Thyroid gland (tissue), 4 donors: ENCODE results near the gene KRTAP20-2. TPM values are rescaled to one million over a fixed set of nuclear protein-coding genes. Genes with fewer than 3 reads are reported as not detected.

Source experiments
- DNase-seq, 2 donors: peaks; one replicate each; pipeline ENCODE4 v3.0.0-alpha.2; 2019
- H3K27ac ChIP-seq, 3 donors: fragments of 200-600 bp; sonication (generic); 1 replicate in 2 of 3; 2 replicates in 1 of 3; pipeline ENCODE4 v1.5.1; 2016 to 2019; ENCODE audit warnings: mild to moderate bottlenecking in 1 of 3, moderate library complexity in 1 of 3
- H3K27me3 ChIP-seq: fragments of 200-600 bp; sonication (generic); one replicate; pipeline ENCODE4 v1.5.1; 2019
- H3K36me3 ChIP-seq, 2 donors: fragments of 200-600 bp; sonication (generic); one replicate each; pipeline ENCODE4 v1.5.1; 2016 to 2019
- H3K4me1 ChIP-seq, 2 donors: fragments of 200-600 bp; sonication (generic); one replicate each; pipeline ENCODE4 v1.5.1; 2017 to 2019
- H3K4me3 ChIP-seq, 3 donors: fragments of 200-600 bp; sonication (generic); replicated peaks in 1 of 3; 1 replicate in 2 of 3; 2 replicates in 1 of 3; pipeline ENCODE4 v1.5.1; 2016; ENCODE audit warnings: mild to moderate bottlenecking in 1 of 3
- H3K9me3 ChIP-seq: fragments of 200-600 bp; sonication (generic); one replicate; pipeline ENCODE4 v1.5.1; 2017
- CTCF ChIP-seq, 6 experiments: fragments of 200-600 bp in 3 of 6; fragments of 450-650 bp in 3 of 6; sonication (generic) in 3 of 6; IDR thresholded peaks; one replicate each; pipeline ENCODE4 v1.5.1; 2016 to 2019; ENCODE audit warnings: antibody characterized with exemption in 6 of 6, mild to moderate bottlenecking in 2 of 6, inconsistent platforms in 1 of 6, moderate library complexity in 1 of 6
- POLR2A ChIP-seq, 2 donors: fragments of 450-650 bp; IDR thresholded peaks; one replicate each; pipeline ENCODE4 v1.6.1; 2017; ENCODE audit warnings: antibody characterized with exemption in 2 of 2, mild to moderate bottlenecking in 2 of 2, moderate library complexity in 1 of 2
- WGBS, 2 donors: methylation state at CpG; one replicate each; pipeline ENCODE4 v1.1.5; 2017; 5-methylcytosine and 5-hydroxymethylcytosine counted together
- intact Hi-C: fragments of 100-400 bp; cut with DNase I; formaldehyde crosslinking; loops from one replicate; pipeline ENCODE4 v1.15.1; 2023
- small RNA-seq: library from RNA; depleted of rRNA; stranded (forward); fragments of <200 nt; gene quantifications from one replicate; pipeline ENCODE3, GENCODE V24; 2016
- total RNA-seq, 4 donors: library from RNA; depleted of rRNA; stranded (reverse); fragments of >200 nt; gene quantifications; one replicate each; pipeline ENCODE4 v1.2.3, GENCODE V29; 2016

KRTAP20-2 gene
- total RNA-seq, 4 donors from 2014 or later: not detected

DNA sequence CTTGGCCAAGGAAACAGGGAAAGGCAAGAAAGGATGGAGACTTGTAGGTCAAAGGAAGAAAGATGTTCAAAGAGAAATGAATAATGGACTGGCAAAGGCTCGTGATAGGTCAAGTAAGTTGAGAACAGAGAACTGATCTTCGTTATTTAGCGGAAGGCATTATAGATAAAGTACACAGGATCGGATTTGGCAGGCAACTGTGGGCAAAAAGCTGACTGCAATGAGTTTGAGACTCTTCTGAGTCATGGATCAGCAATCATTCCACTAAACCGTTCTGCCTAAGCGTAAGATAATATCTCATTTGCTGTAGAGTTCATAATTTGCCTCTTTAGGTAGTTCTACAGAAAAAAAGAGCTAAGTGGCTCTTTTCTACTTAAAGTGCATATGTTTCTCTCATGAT, 49.5 kb downstream of the KRTAP20-2 start:
- intact Hi-C loops: no loop called here
- WGBS, 2 donors: 60 to 72% methylated on average over 6 of the region's 6 CpGs

More for the DNA sequence above, 49.5 kb downstream of the KRTAP20-2 start:
- no peaks in the 10 kb centered on the region for H3K27me3 ChIP-seq
- H3K4me1 ChIP-seq: no peaks in the 10 kb centered on the region
- H3K9me3 ChIP-seq: no peaks in the 10 kb centered on the region
- H3K36me3 ChIP-seq: no peaks in the 10 kb centered on the region
- DNase-seq: no peak
- H3K27ac ChIP-seq: no peak overlapping the region
- H3K4me3 ChIP-seq: no peak overlapping the region
- TF ChIP-seq CTCF (IDR thresholded peaks at IDR 0.05) (no peak), POLR2A (IDR thresholded peaks at IDR 0.05) (no peak)

Small RNA genes within 50 kb of the gene (small RNA-seq; reads per million reads assigned to genes)
- not detected for gene KRTAP20-1
- gene KRTAP20-3: not detected
- gene KRTAP20-4: not detected
- not detected for gene KRTAP22-1
- not detected for gene KRTAP22-2

Other genes with a start within 250 kb of the KRTAP20-2 start
- gene KRTAP13-1, start 239.2 kb upstream of the KRTAP20-2 start, total RNA-seq: not detected
- not detected for gene KRTAP13-3, start 209.3 kb upstream of the KRTAP20-2 start, total RNA-seq
- not detected for gene KRTAP13-4, start 205.0 kb upstream of the KRTAP20-2 start, total RNA-seq
- not detected for gene KRTAP15-1, start 194.9 kb upstream of the KRTAP20-2 start, total RNA-seq
- gene KRTAP19-1, start 154.8 kb upstream of the KRTAP20-2 start, total RNA-seq: not detected
- gene KRTAP19-2, start 147.8 kb upstream of the KRTAP20-2 start, total RNA-seq: not detected
- gene KRTAP19-3, start 143.2 kb upstream of the KRTAP20-2 start, total RNA-seq: not detected
- gene KRTAP19-4, start 138.0 kb upstream of the KRTAP20-2 start, total RNA-seq: not detected
- gene KRTAP19-5, start 133.1 kb upstream of the KRTAP20-2 start, total RNA-seq: not detected
- not detected for gene KRTAP19-6, start 93.3 kb upstream of the KRTAP20-2 start, total RNA-seq
- gene KRTAP19-7, start 73.9 kb upstream of the KRTAP20-2 start, total RNA-seq: not detected
- gene KRTAP22-2, start 44.8 kb upstream of the KRTAP20-2 start, total RNA-seq: not detected
- not detected for gene KRTAP6-3, start 42.8 kb upstream of the KRTAP20-2 start, total RNA-seq
- gene KRTAP6-2, start 36.3 kb upstream of the KRTAP20-2 start, total RNA-seq: not detected
- gene KRTAP22-1, start 34.1 kb upstream of the KRTAP20-2 start, total RNA-seq: not detected
- not detected for gene KRTAP6-1, start 21.3 kb upstream of the KRTAP20-2 start, total RNA-seq
- gene KRTAP20-1, start 18.8 kb upstream of the KRTAP20-2 start, total RNA-seq: not detected
- gene KRTAP20-4, start 14.6 kb upstream of the KRTAP20-2 start, total RNA-seq: not detected
- not detected for gene KRTAP20-3, start 7.7 kb downstream of the KRTAP20-2 start, total RNA-seq
- not detected for gene KRTAP21-3, start 83.6 kb downstream of the KRTAP20-2 start, total RNA-seq
- not detected for gene KRTAP21-2, start 112.1 kb downstream of the KRTAP20-2 start, total RNA-seq
- not detected for gene KRTAP21-1, start 120.2 kb downstream of the KRTAP20-2 start, total RNA-seq
- gene KRTAP8-1, start 178.1 kb downstream of the KRTAP20-2 start, total RNA-seq: not detected
- not detected for gene KRTAP7-1, start 194.6 kb downstream of the KRTAP20-2 start, total RNA-seq
- gene KRTAP11-1, start 246.4 kb downstream of the KRTAP20-2 start, total RNA-seq: not detected